NAMALWA (cell line): ENCODE measurements around the gene TPRG1L.

Experiments
- DNase-seq: peaks from one replicate; pipeline ENCODE4 v3.0.0-alpha.2; 2015; ENCODE audit warnings: low spot score

TPRG1L gene

GRCh38 chr1:3593745-3594144 is 31.1 kb upstream of the TPRG1L start:
- no peak for DNase-seq

GRCh38 chr1:3594706-3595377 is 30.0 kb upstream of the TPRG1L start:
- no peak for DNase-seq

- no peak for DNase-seq
These were observed 28.9 kb upstream of the TPRG1L start for GRCh38 chr1:3595949-3596348.

- DNase-seq = no peak
These were observed 27.9 kb upstream of the TPRG1L start for GRCh38 chr1:3596663-3597598.

- no peak for DNase-seq
These were observed 27.2 kb upstream of the TPRG1L start for GRCh38 chr1:3597599-3597964.

GRCh38 chr1:3598051-3598491 is 26.7 kb upstream of the TPRG1L start:
- DNase-seq = no peak

- no peak for DNase-seq
These were observed 26.1 kb upstream of the TPRG1L start for GRCh38 chr1:3598522-3599285.

GRCh38 chr1:3599286-3599811 is 25.5 kb upstream of the TPRG1L start:
- no peak for DNase-seq

- no peak for DNase-seq
These were observed 25.0 kb upstream of the TPRG1L start for GRCh38 chr1:3599816-3600215.

GRCh38 chr1:3600354-3600753 is 24.5 kb upstream of the TPRG1L start:
- DNase-seq = no peak

GRCh38 chr1:3601743-3602142 is 23.1 kb upstream of the TPRG1L start:
- DNase-seq = no peak

GRCh38 chr1:3602375-3602774 is 22.4 kb upstream of the TPRG1L start:
- DNase-seq = no peak

- DNase-seq = no peak
These were observed 21.7 kb upstream of the TPRG1L start for GRCh38 chr1:3603156-3603555.

- no peak for DNase-seq
These were observed 21.0 kb upstream of the TPRG1L start for GRCh38 chr1:3603571-3604467.

- no peak for DNase-seq
These were observed 20.3 kb upstream of the TPRG1L start for GRCh38 chr1:3604468-3604974.

GRCh38 chr1:3604997-3605823 is 19.6 kb upstream of the TPRG1L start:
- DNase-seq = no peak

- no peak for DNase-seq
These were observed 17.8 kb upstream of the TPRG1L start for GRCh38 chr1:3606779-3607702.

GRCh38 chr1:3607703-3608065 is 17.1 kb upstream of the TPRG1L start:
- DNase-seq = no peak

- DNase-seq = peak; percentile 46
These were observed 16.7 kb upstream of the TPRG1L start for GRCh38 chr1:3608154-3608553.
